DND-41 (cell line): ENCODE data around the gene NBEA.

Source experiments
- EZH2 ChIP-seq: IDR thresholded peaks from 3 replicates; pipeline ENCODE4 v1.6.1; 2012; ENCODE audit warnings: borderline replicate concordance, low read depth, mild to moderate bottlenecking, moderate library complexity, low read length, inconsistent platforms; ENCODE audit not compliant: severe bottlenecking
- TF ChIP-seq, protein P1 (sequence below): IDR thresholded peaks from 2 replicates; pipeline ENCODE4 v1.5.1; 2012; ENCODE audit warnings: borderline replicate concordance, low read length, moderate library complexity, mild to moderate bottlenecking; ENCODE audit not compliant: poor library complexity, severe bottlenecking; ENCODE audit errors: extremely low read depth

DNA sequence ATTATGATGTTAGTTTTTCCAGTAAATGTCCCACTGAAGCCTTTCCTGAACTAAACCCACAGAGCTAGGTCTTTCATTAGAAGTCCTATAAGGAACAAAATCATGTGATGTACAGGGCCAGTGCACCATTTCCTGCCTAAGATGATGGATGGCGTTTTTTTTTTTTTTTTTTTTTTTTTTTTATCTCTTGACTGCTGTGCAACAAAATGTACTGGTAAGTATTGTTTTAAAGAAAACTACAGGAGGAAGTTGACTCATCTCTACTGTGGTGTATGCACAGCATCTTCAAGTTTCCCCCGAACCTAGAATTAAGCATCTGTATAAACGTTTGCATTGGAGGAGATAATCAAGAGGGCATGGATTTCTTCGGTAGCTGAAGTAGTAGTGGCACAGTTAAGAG, 197.5 kb downstream of the NBEA start:
- TF ChIP-seq, protein P1, sequence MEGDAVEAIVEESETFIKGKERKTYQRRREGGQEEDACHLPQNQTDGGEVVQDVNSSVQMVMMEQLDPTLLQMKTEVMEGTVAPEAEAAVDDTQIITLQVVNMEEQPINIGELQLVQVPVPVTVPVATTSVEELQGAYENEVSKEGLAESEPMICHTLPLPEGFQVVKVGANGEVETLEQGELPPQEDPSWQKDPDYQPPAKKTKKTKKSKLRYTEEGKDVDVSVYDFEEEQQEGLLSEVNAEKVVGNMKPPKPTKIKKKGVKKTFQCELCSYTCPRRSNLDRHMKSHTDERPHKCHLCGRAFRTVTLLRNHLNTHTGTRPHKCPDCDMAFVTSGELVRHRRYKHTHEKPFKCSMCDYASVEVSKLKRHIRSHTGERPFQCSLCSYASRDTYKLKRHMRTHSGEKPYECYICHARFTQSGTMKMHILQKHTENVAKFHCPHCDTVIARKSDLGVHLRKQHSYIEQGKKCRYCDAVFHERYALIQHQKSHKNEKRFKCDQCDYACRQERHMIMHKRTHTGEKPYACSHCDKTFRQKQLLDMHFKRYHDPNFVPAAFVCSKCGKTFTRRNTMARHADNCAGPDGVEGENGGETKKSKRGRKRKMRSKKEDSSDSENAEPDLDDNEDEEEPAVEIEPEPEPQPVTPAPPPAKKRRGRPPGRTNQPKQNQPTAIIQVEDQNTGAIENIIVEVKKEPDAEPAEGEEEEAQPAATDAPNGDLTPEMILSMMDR, result no peak
- TF ChIP-seq EZH2, result no peak
